GM12874 (cell line): Measurements from ENCODE around the gene ZC3H7B.
A peak's percentile ranks its signal among the peaks of the same experiment; 100 is the strongest.

Source experiments
- CTCF ChIP-seq: IDR thresholded peaks from 2 replicates; pipeline ENCODE4 v1.5.1; 2011; ENCODE audit warnings: low read depth, mild to moderate bottlenecking, control low read depth, low read length, moderate library complexity; ENCODE audit not compliant: insufficient read depth

The ZC3H7B gene

GRCh38 chr22:41387341-41387740, 86.0 kb downstream of the ZC3H7B start:
- TF ChIP-seq CTCF, result no peak

GRCh38 chr22:41394012-41394356, 92.7 kb downstream of the ZC3H7B start:
- no peak for TF ChIP-seq CTCF

GRCh38 chr22:41395531-41396240, 94.4 kb downstream of the ZC3H7B start:
- TF ChIP-seq CTCF, result no peak

- no peak for TF ChIP-seq CTCF
Measured at GRCh38 chr22:41397143-41397811, 96.0 kb downstream of the ZC3H7B start.

DNA sequence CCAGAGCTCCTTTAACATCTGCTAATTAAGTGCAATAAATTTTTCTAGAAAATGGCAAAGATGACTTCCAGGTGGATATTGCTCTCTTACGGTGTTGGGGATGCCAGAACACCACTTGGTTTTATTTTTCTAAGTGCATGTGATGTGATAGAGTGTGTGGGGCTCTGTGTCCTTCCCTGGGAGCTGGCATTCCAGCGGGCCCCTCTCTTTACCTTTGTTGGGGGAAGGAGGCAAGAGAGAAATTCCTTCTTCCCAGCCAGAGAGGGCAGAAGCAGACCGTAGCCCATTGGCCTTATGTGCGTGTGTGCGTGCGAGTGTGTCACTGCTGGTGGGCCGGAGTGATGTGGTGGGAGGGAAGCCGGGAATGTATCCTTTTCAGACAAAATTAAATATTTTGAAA, 97.6 kb downstream of the ZC3H7B start:
- no peak for TF ChIP-seq CTCF

GRCh38 chr22:41401781-41402648, 100.7 kb downstream of the ZC3H7B start:
- TF ChIP-seq CTCF, result no peak

- TF ChIP-seq CTCF, result peak; percentile 94
Measured at GRCh38 chr22:41403532-41404318, 102.4 kb downstream of the ZC3H7B start.
